CD14-positive monocyte (primary cell): ENCODE measurements around the gene RELL1. TPM values are rescaled to one million over a fixed set of nuclear protein-coding genes. Genes with fewer than 3 reads are reported as not detected.

Source experiments
- DNase-seq, 3 donors: peaks; one replicate each; pipeline ENCODE4 v3.0.0-alpha.2; 2011 to 2022
- H2AFZ ChIP-seq: 2 replicates; pipeline ENCODE4 v1.6.0; 2012; ENCODE audit warnings: mild to moderate bottlenecking, low read depth, low read length, inconsistent platforms; ENCODE audit not compliant: insufficient read depth, poor library complexity, severe bottlenecking
- H3K27ac ChIP-seq, 2 donors: 1 replicate in 1 of 2; 2 replicates in 1 of 2; pipeline ENCODE4 v1.5.1; 2012 to 2013; ENCODE audit warnings: low read length in 2 of 2, control low read depth in 1 of 2, inconsistent platforms in 1 of 2, low read depth in 1 of 2, mild to moderate bottlenecking in 1 of 2
- H3K27me3 ChIP-seq, 2 donors: one replicate each; pipeline versions ENCODE4 v1.6.0 to v1.6.1; 2011 to 2013; ENCODE audit warnings: low read length in 2 of 2; ENCODE audit not compliant: control insufficient read depth in 2 of 2, insufficient read depth in 2 of 2
- H3K36me3 ChIP-seq, 2 donors: replicated peaks in 1 of 2; 1 replicate in 1 of 2; 2 replicates in 1 of 2; pipeline versions ENCODE4 v1.5.1 to v1.6.1; 2012 to 2013; ENCODE audit warnings: low read length in 2 of 2, control low read depth in 1 of 2, inconsistent platforms in 1 of 2, mild to moderate bottlenecking in 1 of 2; ENCODE audit not compliant: insufficient read depth in 2 of 2, control insufficient read depth in 1 of 2
- H3K4me1 ChIP-seq, 2 donors: 1 replicate in 1 of 2; 2 replicates in 1 of 2; pipeline versions ENCODE4 v1.5.1 to v1.6.1; 2012 to 2013; ENCODE audit warnings: low read length in 2 of 2, control low read depth in 1 of 2, inconsistent platforms in 1 of 2, mild to moderate bottlenecking in 1 of 2, moderate library complexity in 1 of 2; ENCODE audit not compliant: insufficient read depth in 2 of 2, control insufficient read depth in 1 of 2
- H3K4me2 ChIP-seq: replicated peaks from 2 replicates; pipeline ENCODE3; 2012; ENCODE audit warnings: low read length, moderate library complexity, mild to moderate bottlenecking; ENCODE audit not compliant: poor library complexity, severe bottlenecking; ENCODE audit errors: extremely low read depth
- H3K4me3 ChIP-seq, 3 experiments: fragments of 200-600 bp in 1 of 3; sonication (generic) in 1 of 3; replicated peaks in 1 of 3; 1 replicate in 2 of 3; 2 replicates in 1 of 3; pipeline ENCODE4 v1.5.1; 2011 to 2013; ENCODE audit warnings: low read length in 3 of 3, mild to moderate bottlenecking in 3 of 3, control low read depth in 2 of 3, low read depth in 2 of 3, inconsistent platforms in 1 of 3, moderate library complexity in 1 of 3
- H3K79me2 ChIP-seq: 2 replicates; pipeline ENCODE4 v1.6.0; 2012; ENCODE audit warnings: mild to moderate bottlenecking, control low read depth, inconsistent platforms, low read length, moderate library complexity; ENCODE audit not compliant: insufficient read depth
- H3K9ac ChIP-seq: 2 replicates; pipeline ENCODE4 v1.6.0; 2017; ENCODE audit warnings: low read length, mild to moderate bottlenecking; ENCODE audit not compliant: insufficient read depth, poor library complexity, severe bottlenecking
- H3K9me3 ChIP-seq, 2 donors: replicated peaks in 1 of 2; 1 replicate in 1 of 2; 2 replicates in 1 of 2; pipeline versions ENCODE4 v1.5.1 to v1.6.1; 2012 to 2013; ENCODE audit warnings: low read length in 2 of 2, control low read depth in 1 of 2; ENCODE audit not compliant: control insufficient read depth in 1 of 2, insufficient read depth in 1 of 2
- H4K20me1 ChIP-seq: 2 replicates; pipeline ENCODE4 v1.6.0; 2012; ENCODE audit warnings: mild to moderate bottlenecking, low read length, control low read depth, moderate library complexity; ENCODE audit not compliant: insufficient read depth
- H3K27ac Mint-ChIP-seq, 7 donors: one replicate each; pipeline ENCODE4 v1.8.0; 2020; ENCODE audit warnings: mild to moderate bottlenecking in 7 of 7, mixed read lengths in 7 of 7, moderate library complexity in 6 of 7, inconsistent platforms in 2 of 7
- H3K27me3 Mint-ChIP-seq, 3 donors: one replicate each; pipeline ENCODE4 v1.8.0; 2021 to 2022; ENCODE audit warnings: low read depth in 3 of 3, mild to moderate bottlenecking in 3 of 3, mixed read lengths in 3 of 3, moderate library complexity in 3 of 3, inconsistent platforms in 1 of 3
- H3K36me3 Mint-ChIP-seq, 2 donors: one replicate each; pipeline ENCODE4 v1.8.0; 2020; ENCODE audit warnings: mixed read lengths in 2 of 2, inconsistent platforms in 1 of 2, mild to moderate bottlenecking in 1 of 2
- H3K4me1 Mint-ChIP-seq: one replicate; pipeline ENCODE4 v1.8.0; 2020; ENCODE audit warnings: mild to moderate bottlenecking, mixed read lengths
- H3K4me3 Mint-ChIP-seq, 2 donors: one replicate each; pipeline ENCODE4 v1.8.0; 2020; ENCODE audit warnings: mild to moderate bottlenecking in 2 of 2, mixed read lengths in 2 of 2, moderate library complexity in 1 of 2
- H3K9me3 Mint-ChIP-seq, 7 donors: one replicate each; pipeline ENCODE4 v1.8.0; 2020 to 2022; ENCODE audit warnings: mixed read lengths in 7 of 7, mild to moderate bottlenecking in 6 of 7, moderate library complexity in 6 of 7, inconsistent platforms in 2 of 7
- WGBS: methylation state at CpG from one replicate; pipeline ENCODE4 v1.1.5; 2013; ENCODE audit warnings: missing lambda C conversion rate; ENCODE audit not compliant: insufficient coverage; 5-methylcytosine and 5-hydroxymethylcytosine counted together
- intact Hi-C, 2 donors: fragments of 100-400 bp; cut with micrococcal nuclease; formaldehyde crosslinking; loops; one replicate each; pipeline versions ENCODE4 v1.15.0 to v1.15.1; 2023
- polyA plus RNA-seq, 3 donors: library from polyadenylated mRNA; depleted of rRNA in 1 of 3; unstranded in 2 of 3; stranded (reverse) in 1 of 3; fragments of 300-500 nt in 2 of 3; fragments of >200 nt in 1 of 3; fragmentation: Illumina TruSeq in 2 of 3; gene quantifications; 1 replicate in 2 of 3; 2 replicates in 1 of 3; pipeline ENCODE4 v1.2.3, GENCODE V29; 2012 to 2021
- TF ChIP-seq, protein P1 (sequence below): fragments of 200-600 bp; IDR thresholded peaks from one replicate; pipeline ENCODE4 v1.8.0; 2022; ENCODE audit warnings: antibody characterized with exemption, mild to moderate bottlenecking

Gene RELL1
- polyA plus RNA-seq, 3 donors: 13.3 to 30.2 (median 16.2) TPM

DNA sequence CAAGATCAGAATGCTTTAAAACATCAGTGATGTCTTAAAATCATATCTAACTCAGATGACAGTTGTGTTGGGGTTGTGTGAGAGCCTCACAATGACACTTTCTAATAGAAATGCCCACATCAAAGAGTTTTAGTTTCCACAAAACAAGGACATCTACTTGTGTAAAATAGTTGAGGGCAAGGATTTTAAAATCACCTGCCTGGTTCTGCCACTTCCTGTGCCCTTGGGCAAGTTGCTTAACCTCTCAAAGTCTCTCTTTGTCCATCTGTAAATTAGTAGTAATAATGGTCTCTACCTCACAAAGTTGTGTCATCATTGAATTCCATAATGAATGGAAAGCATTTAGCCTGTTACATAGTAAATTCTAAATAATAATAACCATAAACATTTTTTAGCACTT lies 41.9 kb upstream of the RELL1 start:
- H3K36me3 ChIP-seq: no peaks in the 10 kb centered on the region
- no peak overlapping the region for H3K27ac ChIP-seq
- TF ChIP-seq, protein P1, sequence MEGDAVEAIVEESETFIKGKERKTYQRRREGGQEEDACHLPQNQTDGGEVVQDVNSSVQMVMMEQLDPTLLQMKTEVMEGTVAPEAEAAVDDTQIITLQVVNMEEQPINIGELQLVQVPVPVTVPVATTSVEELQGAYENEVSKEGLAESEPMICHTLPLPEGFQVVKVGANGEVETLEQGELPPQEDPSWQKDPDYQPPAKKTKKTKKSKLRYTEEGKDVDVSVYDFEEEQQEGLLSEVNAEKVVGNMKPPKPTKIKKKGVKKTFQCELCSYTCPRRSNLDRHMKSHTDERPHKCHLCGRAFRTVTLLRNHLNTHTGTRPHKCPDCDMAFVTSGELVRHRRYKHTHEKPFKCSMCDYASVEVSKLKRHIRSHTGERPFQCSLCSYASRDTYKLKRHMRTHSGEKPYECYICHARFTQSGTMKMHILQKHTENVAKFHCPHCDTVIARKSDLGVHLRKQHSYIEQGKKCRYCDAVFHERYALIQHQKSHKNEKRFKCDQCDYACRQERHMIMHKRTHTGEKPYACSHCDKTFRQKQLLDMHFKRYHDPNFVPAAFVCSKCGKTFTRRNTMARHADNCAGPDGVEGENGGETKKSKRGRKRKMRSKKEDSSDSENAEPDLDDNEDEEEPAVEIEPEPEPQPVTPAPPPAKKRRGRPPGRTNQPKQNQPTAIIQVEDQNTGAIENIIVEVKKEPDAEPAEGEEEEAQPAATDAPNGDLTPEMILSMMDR: no peak
- Mint-ChIP-seq H3K27ac (peak overlapping the region in 1 of 7 donors; percentile 30), H3K27me3 (no peaks in the 10 kb centered on the region), H3K4me1 (peaks cover 19% of the 10 kb centered on the region), H3K9me3 (no peaks in the 10 kb centered on the region), H3K36me3 (no peaks in the 10 kb centered on the region), H3K4me3 (no peak overlapping the region)
- intact Hi-C loops: no loop called here
- H3K4me3 ChIP-seq: no peak overlapping the region
- no peak overlapping the region for H2AFZ ChIP-seq
- no peaks in the 10 kb centered on the region for H4K20me1 ChIP-seq
- no peaks in the 10 kb centered on the region for H3K79me2 ChIP-seq
- H3K9ac ChIP-seq: no peak overlapping the region
- no peaks in the 10 kb centered on the region for H3K27me3 ChIP-seq
- no peaks in the 10 kb centered on the region for H3K9me3 ChIP-seq
- no peak for DNase-seq
- no peak overlapping the region for H3K4me2 ChIP-seq
- H3K4me1 ChIP-seq: peaks cover 17 to 18% of the 10 kb centered on the region in 2 donors

- DNase-seq: no peak
Measured at GRCh38 chr4:37727635-37728034, 41.5 kb upstream of the RELL1 start.

More at GRCh38 chr4:37727635-37728034, 41.5 kb upstream of the RELL1 start:
- Histone ChIP-seq H3K36me3 (no peaks in the 10 kb centered on the region), H4K20me1 (no peaks in the 10 kb centered on the region), H3K27me3 (no peaks in the 10 kb centered on the region), H3K79me2 (no peaks in the 10 kb centered on the region), H3K4me3 (no peak overlapping the region), H3K4me2 (no peak overlapping the region), H3K9me3 (no peaks in the 10 kb centered on the region), H3K4me1 (peaks cover 17 to 18% of the 10 kb centered on the region in 2 donors), H3K9ac (no peak overlapping the region), H3K27ac (no peak overlapping the region), H2AFZ (no peak overlapping the region)
- no peaks in the 10 kb centered on the region for H3K27me3 Mint-ChIP-seq
- no peak overlapping the region for H3K4me3 Mint-ChIP-seq
- intact Hi-C loops: no loop called here
- TF ChIP-seq, protein P1: no peak
- no CpG with 5 or more reads among the region's 1 CpG for WGBS
- H3K9me3 Mint-ChIP-seq: peaks cover 0 to 2% (median 0%) of the 10 kb centered on the region in 7 donors
- no peak overlapping the region for H3K27ac Mint-ChIP-seq
- no peaks in the 10 kb centered on the region for H3K36me3 Mint-ChIP-seq
- H3K4me1 Mint-ChIP-seq: peaks cover 19% of the 10 kb centered on the region
